Fibroblast of skin of scalp (primary cell): ENCODE data around the gene SERPINB12.

Experiments used
- DNase-seq: peaks from one replicate; pipeline ENCODE4 v3.0.0-alpha.2; 2013

The SERPINB12 gene

DNA sequence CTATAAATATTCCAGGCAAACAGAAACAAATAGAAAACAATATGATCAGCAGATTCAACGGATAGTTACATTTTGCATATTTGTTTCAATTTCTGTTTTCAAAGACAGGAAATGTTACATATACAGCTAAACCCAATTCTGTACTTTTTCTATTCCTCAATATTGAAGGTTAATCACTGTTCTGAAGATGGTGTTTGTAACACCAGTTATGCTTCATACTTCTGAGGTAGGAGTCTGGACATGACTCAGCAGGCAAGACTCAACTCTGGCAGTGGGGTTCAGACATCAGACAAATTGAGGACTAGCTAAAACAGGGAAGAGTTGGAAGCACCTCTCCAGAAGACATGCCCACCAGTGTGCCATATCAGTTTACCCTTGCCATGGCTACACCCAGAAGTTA is 61.6 kb downstream of the SERPINB12 start:
- DNase-seq: no peak

DNA sequence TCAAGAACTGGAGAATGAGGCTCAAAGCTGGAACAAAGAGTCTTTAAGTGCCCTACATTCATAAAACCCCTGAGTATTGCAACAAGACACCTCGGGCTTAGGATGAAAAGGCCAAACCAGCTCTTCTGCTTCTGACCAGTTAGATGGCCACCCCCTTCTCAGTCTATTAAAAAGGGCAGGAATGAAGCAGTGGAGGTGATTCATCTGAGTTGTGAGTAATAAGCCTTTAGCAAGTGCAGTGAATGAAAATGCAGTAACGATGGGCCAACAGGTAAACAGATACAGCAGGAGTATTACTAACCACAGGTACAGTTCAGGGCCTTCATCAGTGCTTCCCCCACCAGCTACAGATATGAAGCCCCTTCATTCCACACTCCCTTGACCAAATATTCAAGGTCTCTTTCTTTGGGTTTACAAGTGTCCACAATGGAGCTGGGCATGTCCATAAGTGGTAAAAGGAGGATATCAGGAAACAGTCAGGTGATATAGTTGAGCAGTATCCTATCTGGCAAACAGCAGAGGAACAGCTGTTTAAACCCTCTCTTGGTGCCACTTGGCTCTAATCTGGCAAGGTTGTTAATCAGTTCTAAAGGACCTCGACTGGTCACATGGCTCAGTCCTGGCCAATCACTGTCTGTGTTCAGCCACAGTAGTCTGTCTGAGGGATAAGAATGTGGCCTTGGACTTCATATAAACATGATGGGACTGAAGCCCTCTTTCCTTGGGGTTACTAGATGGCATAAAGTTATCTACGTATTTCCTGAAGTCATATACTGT is 62.8 kb downstream of the SERPINB12 start:
- DNase-seq: no peak

DNA sequence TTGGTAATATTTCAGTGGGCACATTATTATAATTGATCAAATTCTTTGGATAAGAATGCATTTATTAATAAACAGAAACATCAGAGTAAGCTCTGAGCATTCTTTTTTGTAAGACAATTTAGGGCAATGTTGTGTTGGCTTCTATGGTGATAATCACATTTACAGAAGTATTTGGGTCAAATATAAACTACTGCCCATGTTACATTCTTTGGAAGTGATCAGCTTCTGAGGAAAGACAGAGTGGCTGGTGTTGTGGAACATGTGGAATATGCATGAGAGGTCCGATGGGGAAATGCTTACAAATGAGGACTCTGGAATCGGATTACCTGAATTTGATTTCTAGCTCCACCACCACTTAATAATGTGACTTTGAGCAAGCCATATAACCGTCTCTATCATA is 64.4 kb downstream of the SERPINB12 start:
- no peak for DNase-seq

DNA sequence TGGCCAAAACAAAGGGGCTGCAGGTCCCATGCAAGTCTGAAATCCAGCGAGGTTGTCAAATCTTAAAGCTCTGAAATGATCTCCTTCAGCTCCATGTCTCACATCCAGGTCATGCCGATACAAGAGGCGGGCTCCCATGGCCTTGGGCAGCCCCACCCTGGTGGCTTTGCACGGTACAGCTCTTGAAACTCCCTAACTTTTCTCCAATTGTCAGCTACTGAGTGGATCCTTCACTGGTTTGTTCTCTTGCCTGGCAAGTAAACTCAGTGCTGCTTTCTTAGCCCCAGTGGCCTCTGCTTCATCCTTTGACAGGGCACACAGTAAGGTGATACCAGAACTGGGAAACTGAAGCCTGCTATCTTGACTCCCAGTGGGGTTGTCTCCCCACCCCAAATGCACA is 71.3 kb downstream of the SERPINB12 start:
- DNase-seq: no peak

DNA sequence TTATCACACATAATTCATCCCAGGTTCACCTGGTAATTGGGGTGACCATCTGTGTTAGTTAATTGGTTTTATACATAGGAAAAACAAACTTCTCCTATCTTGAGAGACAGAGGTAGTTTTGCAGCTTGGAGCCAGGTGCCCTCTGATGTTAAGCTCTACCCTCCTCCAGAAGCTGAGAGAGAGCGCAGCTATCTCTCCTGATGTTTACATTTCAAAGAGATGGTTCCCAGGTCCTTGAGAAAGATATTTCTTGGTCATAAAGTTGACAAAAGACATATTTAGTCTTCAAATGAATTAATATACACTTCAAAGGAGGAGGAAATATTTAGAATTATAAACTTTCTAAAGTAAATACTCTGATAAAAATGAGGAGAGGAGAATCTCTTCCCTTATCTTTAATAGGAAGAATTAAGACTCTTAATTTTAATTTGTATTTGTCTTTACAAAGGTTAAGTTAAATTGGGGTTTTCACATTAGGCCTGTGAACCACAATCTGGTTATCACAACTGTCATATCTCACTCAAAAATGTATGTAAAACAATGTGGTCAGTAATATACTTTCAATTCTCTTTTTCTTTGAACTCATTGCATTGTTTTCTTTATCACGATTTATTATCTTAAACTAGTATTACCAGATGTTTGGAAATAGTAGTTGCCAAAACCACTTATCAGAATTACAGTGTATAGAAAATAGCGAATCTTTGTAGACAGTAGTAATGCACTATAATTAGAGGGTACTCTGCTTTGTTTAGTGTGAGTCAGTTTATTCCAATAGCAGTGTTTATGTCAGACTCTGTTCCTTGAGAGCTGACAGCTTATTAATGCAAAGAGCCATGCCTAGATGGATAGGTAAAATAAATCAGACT is 75.1 kb downstream of the SERPINB12 start:
- DNase-seq: no peak

DNA sequence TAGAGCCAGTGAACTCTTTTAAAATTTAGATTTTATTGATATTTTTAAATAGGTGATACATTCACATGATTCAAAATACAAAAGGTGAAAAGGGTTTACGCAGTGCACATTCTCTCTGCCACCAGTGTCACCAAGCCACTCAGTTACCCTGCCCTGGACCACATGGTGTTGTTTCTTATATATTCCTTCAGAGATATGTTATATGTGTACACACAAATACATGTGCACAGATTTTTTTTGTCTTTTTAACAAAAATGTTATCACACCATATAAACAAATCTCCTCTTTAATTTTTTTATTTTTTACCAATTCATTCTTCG is 75.7 kb downstream of the SERPINB12 start:
- DNase-seq: no peak
